NCI-H1105 (cell line): ENCODE measurements around the gene LYRM4.
A peak's percentile ranks its signal among the peaks of the same experiment; 100 is the strongest.

ENCODE experiments used
- DNase-seq: peaks from one replicate; lab custom pipeline; 2025; lab: John Stamatoyannopoulos, UW

The LYRM4 gene

GRCh38 chr6:5098501-5099270, 162.1 kb downstream of the LYRM4 start:
- DNase-seq, result no peak

- no peak for DNase-seq
Observed at GRCh38 chr6:5096482-5096881, 164.3 kb downstream of the LYRM4 start.

GRCh38 chr6:5095236-5095635, 165.5 kb downstream of the LYRM4 start:
- DNase-seq, result no peak

- DNase-seq, result no peak
Observed at GRCh38 chr6:5094327-5094726, 166.4 kb downstream of the LYRM4 start.

GRCh38 chr6:5093231-5094015, 167.3 kb downstream of the LYRM4 start:
- no peak for DNase-seq

- no peak for DNase-seq
Observed at GRCh38 chr6:5091210-5092069, 169.3 kb downstream of the LYRM4 start.

GRCh38 chr6:5090603-5091002, 170.1 kb downstream of the LYRM4 start:
- DNase-seq, result no peak

- no peak for DNase-seq
Observed at GRCh38 chr6:5089481-5090438, 171.0 kb downstream of the LYRM4 start.

GRCh38 chr6:5088780-5089179, 172.0 kb downstream of the LYRM4 start:
- DNase-seq, result no peak

- DNase-seq, result no peak
Observed at GRCh38 chr6:5087389-5087788, 173.4 kb downstream of the LYRM4 start.

- no peak for DNase-seq
Observed at GRCh38 chr6:5086294-5086890, 174.4 kb downstream of the LYRM4 start.

GRCh38 chr6:5085648-5086293, 175.0 kb downstream of the LYRM4 start:
- peak; percentile 17 for DNase-seq

GRCh38 chr6:5084781-5085647, 175.7 kb downstream of the LYRM4 start, which contains the start of gene PPP1R3G:
PPP1R3G (plus strand) TSS chr6:5085341; CDS start chr6:5085486, 145 bp downstream.
- peak; percentile 17 for DNase-seq

GRCh38 chr6:5084360-5084780, 176.4 kb downstream of the LYRM4 start:
- DNase-seq, result no peak

- DNase-seq, result no peak
Observed at GRCh38 chr6:5083813-5084359, 176.9 kb downstream of the LYRM4 start.

GRCh38 chr6:5083307-5083583, 177.5 kb downstream of the LYRM4 start:
- no peak for DNase-seq

- DNase-seq, result no peak
Observed at GRCh38 chr6:5082487-5083306, 178.1 kb downstream of the LYRM4 start.

- no peak for DNase-seq
Observed at GRCh38 chr6:5081955-5082354, 178.8 kb downstream of the LYRM4 start.
